Tibial nerve (tissue), 4 donors: ENCODE results near the gene NEK11. TPM values are rescaled to one million over a fixed set of nuclear protein-coding genes. Genes with fewer than 3 reads are reported as not detected.
"Not testable (repeated sequence)": the region's sequence is repeated elsewhere in the genome, so short reads cannot be mapped to it uniquely, and the experiment has no call there.

Experiments used
- DNase-seq, 2 donors: peaks; one replicate each; pipeline ENCODE4 v3.0.0-alpha.2; 2019; ENCODE audit warnings: low spot score in 2 of 2
- H3K27ac ChIP-seq, 4 donors: fragments of 200-600 bp; sonication (generic) in 3 of 4; one replicate each; pipeline ENCODE4 v1.5.1; 2017 to 2019; ENCODE audit warnings: mild to moderate bottlenecking in 1 of 4
- H3K27me3 ChIP-seq, 2 donors: fragments of 200-600 bp; sonication (generic) in 1 of 2; one replicate each; pipeline versions ENCODE4 v1.5.1 to v1.6.0; 2017 to 2019
- H3K36me3 ChIP-seq, 3 donors: fragments of 200-600 bp; sonication (generic); one replicate each; pipeline ENCODE4 v1.5.1; 2018 to 2019
- H3K4me1 ChIP-seq, 4 donors: fragments of 200-600 bp; sonication (generic) in 3 of 4; one replicate each; pipeline ENCODE4 v1.5.1; 2017 to 2019
- H3K4me3 ChIP-seq, 4 donors: fragments of 200-600 bp; sonication (generic) in 3 of 4; one replicate each; pipeline ENCODE4 v1.5.1; 2017 to 2019; ENCODE audit warnings: mild to moderate bottlenecking in 1 of 4, moderate library complexity in 1 of 4
- H3K9me3 ChIP-seq, 4 donors: fragments of 200-600 bp; sonication (generic) in 3 of 4; one replicate each; pipeline ENCODE4 v1.5.1; 2017 to 2019
- EP300 ChIP-seq, 2 donors: sonication (generic); formaldehyde crosslinking; IDR thresholded peaks; one replicate each; pipeline ENCODE4 v1.6.1; 2017; ENCODE audit warnings: antibody characterized with exemption in 2 of 2, mild to moderate bottlenecking in 1 of 2
- POLR2A ChIP-seq, 2 donors: fragments of 450-650 bp; IDR thresholded peaks; one replicate each; pipeline ENCODE4 v1.6.1; 2017; ENCODE audit warnings: antibody characterized with exemption in 2 of 2, mild to moderate bottlenecking in 2 of 2, moderate library complexity in 2 of 2
- WGBS, 2 donors: methylation state at CpG; one replicate each; pipeline ENCODE4 v1.1.5; 2018; 5-methylcytosine and 5-hydroxymethylcytosine counted together
- total RNA-seq, 4 donors: library from RNA; depleted of rRNA; stranded (reverse); fragments of >200 nt; gene quantifications; one replicate each; pipeline ENCODE4 v1.1.0, GENCODE V29; 2016
- TF ChIP-seq, protein P1 (sequence below), 5 experiments: fragments of 200-600 bp in 3 of 5; fragments of 450-650 bp in 2 of 5; sonication (generic) in 3 of 5; IDR thresholded peaks; one replicate each; pipeline ENCODE4 v1.5.1; 2016 to 2019; ENCODE audit warnings: antibody characterized with exemption in 5 of 5, mild to moderate bottlenecking in 3 of 5, moderate library complexity in 2 of 5

NEK11 gene
- total RNA-seq, 4 donors from 2014 or later, result 7.0 to 32.8 (median 15.3) TPM

DNA sequence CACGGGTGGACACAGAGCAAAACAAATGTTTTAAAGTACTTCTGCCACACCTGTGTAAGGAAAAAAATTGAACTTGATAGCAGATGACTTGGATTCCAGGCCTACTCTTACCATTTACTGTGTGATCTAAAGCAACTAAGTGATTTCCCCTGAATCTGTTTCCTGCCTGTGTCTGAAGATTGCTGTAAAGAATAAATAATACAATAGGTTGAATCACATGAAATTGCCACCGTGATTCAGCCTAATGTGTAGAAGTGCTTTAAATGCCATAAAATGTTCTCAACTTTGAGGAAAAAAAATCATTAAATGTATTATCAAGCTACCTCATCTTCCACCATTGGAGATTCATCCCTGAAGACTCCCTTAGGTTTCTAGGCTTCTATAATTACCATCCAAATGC, 327.3 kb downstream of the NEK11 start:
- H3K4me1 ChIP-seq, result no peaks in the 10 kb centered on the region
- no peak for DNase-seq
- H3K9me3 ChIP-seq, result no peaks in the 10 kb centered on the region
- TF ChIP-seq POLR2A (IDR thresholded peaks at IDR 0.05) (no peak), EP300 (IDR thresholded peaks at IDR 0.05) (no peak)
- TF ChIP-seq, protein P1, sequence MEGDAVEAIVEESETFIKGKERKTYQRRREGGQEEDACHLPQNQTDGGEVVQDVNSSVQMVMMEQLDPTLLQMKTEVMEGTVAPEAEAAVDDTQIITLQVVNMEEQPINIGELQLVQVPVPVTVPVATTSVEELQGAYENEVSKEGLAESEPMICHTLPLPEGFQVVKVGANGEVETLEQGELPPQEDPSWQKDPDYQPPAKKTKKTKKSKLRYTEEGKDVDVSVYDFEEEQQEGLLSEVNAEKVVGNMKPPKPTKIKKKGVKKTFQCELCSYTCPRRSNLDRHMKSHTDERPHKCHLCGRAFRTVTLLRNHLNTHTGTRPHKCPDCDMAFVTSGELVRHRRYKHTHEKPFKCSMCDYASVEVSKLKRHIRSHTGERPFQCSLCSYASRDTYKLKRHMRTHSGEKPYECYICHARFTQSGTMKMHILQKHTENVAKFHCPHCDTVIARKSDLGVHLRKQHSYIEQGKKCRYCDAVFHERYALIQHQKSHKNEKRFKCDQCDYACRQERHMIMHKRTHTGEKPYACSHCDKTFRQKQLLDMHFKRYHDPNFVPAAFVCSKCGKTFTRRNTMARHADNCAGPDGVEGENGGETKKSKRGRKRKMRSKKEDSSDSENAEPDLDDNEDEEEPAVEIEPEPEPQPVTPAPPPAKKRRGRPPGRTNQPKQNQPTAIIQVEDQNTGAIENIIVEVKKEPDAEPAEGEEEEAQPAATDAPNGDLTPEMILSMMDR (IDR thresholded peaks at IDR 0.05), result no peak
- H3K27ac ChIP-seq, result no peak overlapping the region
- peaks cover 0 to 6% (median 0%) of the 10 kb centered on the region in 3 donors for H3K36me3 ChIP-seq
- no peaks in the 10 kb centered on the region for H3K27me3 ChIP-seq
- H3K4me3 ChIP-seq, result no peak overlapping the region
- WGBS, 2 donors, result 50 to 60% methylated on average over 2 of the region's 2 CpGs

DNA sequence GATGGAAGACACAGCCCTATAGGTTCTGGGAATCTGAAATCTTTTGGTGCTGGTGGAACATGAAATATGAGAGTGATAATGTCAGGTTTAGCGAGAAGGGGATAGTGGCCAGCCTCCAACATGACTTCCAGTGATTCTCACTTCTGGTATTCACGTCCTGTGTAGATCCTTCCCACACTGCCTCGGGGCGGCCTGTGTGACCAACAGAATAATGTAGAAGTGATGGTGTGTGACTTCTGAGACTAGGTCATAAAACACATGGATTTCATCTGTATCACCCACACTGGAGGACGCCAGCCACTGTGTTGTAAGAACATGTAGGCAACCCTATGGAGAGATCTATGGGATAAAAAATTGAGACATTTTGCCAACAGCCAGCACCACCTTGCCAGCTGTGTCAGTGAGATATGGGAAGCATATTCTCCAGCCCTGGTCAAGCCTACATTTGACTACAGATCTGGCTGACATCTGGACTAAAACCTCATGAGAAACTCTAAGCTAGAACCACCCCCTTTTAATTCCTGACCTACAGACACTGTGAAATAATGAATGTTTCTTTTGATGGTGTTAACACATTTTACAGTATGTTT, 329.4 kb downstream of the NEK11 start:
- WGBS, 2 donors, result 85 to 86% methylated on average over 5 of the region's 5 CpGs
- Histone ChIP-seq H3K9me3 (no peaks in the 10 kb centered on the region), H3K4me1 (no peaks in the 10 kb centered on the region), H3K27me3 (no peaks in the 10 kb centered on the region), H3K36me3 (no peaks in the 10 kb centered on the region), H3K27ac (no peak overlapping the region), H3K4me3 (no peak overlapping the region)
- TF ChIP-seq, protein P1 (IDR thresholded peaks at IDR 0.05), result no peak
- TF ChIP-seq POLR2A (IDR thresholded peaks at IDR 0.05), result no peak
- DNase-seq, result no peak

DNA sequence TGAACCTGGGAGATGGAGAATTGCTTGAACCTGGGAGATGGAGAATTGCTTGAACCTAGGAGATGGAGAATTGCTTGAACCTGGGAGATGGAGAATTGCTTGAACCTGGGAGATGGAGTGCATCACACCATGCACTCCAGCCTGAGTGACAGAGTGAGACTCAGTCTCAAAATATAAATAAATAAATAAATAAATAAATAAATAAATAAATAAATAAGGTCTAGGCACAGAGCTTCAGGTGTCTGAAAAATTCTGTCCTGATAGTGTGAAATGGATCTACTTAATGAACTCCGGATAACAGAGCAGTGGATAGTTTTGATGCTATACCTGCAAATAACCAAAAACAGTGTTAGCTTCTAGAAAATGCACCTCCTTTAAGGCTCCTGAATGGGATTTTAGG, 330.6 kb downstream of the NEK11 start:
- 97 to 100% methylated on average over 1 of the region's 1 CpG for WGBS, 2 donors
- no peaks in the 10 kb centered on the region for H3K36me3 ChIP-seq
- H3K27me3 ChIP-seq, result no peaks in the 10 kb centered on the region
- H3K4me3 ChIP-seq, result no peak overlapping the region
- H3K4me1 ChIP-seq, result peaks cover 0 to 8% (median under 1%) of the 10 kb centered on the region in 4 donors
- H3K9me3 ChIP-seq, result no peaks in the 10 kb centered on the region
- H3K27ac ChIP-seq, result no peak overlapping the region
- no peak for TF ChIP-seq EP300 (IDR thresholded peaks at IDR 0.05)
- TF ChIP-seq, protein P1 (IDR thresholded peaks at IDR 0.05), result no peak
- TF ChIP-seq POLR2A (IDR thresholded peaks at IDR 0.05), result no peak
- DNase-seq, result no peak

DNA sequence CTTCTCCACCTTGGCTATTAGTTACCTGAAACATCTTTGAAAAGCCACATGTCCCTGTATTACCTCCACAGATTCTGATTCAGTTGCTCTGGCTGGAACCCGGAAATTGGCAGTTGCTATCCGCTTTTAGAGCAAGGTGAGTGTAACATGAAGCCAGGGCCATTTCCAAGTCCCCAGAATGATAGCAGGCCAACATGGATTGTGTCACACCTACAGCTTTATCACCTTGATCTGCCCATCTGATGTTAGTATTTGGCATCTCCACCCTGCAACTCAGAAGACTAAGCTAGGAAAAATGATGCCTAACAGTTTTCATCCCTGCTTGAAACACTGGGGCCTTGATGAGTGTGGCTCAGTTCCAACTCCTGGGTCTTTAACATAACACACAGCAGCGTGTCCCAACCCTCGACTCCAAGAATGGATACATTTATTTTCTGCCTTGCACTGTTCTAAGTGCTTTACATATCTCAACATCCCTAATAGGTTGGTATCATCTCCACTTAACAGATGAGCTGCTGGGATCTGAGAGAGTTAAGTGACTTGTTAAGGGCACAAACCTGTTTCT, 333.6 kb downstream of the NEK11 start:
- Histone ChIP-seq H3K27ac (no peak overlapping the region), H3K4me1 (peaks cover 0 to 10% (median 2%) of the 10 kb centered on the region in 4 donors), H3K36me3 (no peaks in the 10 kb centered on the region), H3K27me3 (no peaks in the 10 kb centered on the region), H3K9me3 (no peaks in the 10 kb centered on the region), H3K4me3 (no peak overlapping the region)
- TF ChIP-seq EP300 (IDR thresholded peaks at IDR 0.05) (no peak), POLR2A (IDR thresholded peaks at IDR 0.05) (no peak)
- TF ChIP-seq, protein P1 (IDR thresholded peaks at IDR 0.05), result no peak
- DNase-seq, result no peak
- WGBS, 2 donors, result 71% methylated on average over 4 of the region's 4 CpGs

DNA sequence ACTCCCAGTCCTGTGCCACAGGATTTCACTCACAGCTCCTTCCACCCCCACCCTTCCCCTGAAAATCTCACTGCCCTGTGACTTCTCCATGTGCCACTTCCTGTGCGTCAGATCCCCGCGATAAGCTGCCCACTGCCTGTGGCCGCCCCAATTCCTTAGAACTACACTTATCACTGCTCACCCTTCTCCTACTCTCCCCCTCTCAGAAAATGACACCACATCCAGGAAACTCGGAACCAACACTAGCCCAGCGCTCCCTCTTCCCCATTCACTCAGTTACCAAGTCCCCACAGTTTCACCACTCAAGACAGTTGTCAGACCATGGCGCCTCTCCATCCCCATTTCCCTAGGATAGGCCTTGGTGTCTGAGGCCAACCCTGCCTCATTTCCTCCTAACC, 334.4 kb downstream of the NEK11 start:
- H3K36me3 ChIP-seq, H3K27me3 ChIP-seq, H3K9me3 ChIP-seq: not testable (repeated sequence)
- Histone ChIP-seq H3K4me3 (peak overlapping the region in 3 of 4 donors; percentile 44 to 60 (median 53)), H3K27ac (peak overlapping the region in 3 of 4 donors; percentile 43 to 76 (median 55)), H3K4me1 (peaks cover 0 to 10% (median 2%) of the 10 kb centered on the region in 4 donors)
- WGBS, 2 donors, result 79 to 85% methylated on average over 7 of the region's 7 CpGs
- peak in 1 of 2 donors; percentile 33 for DNase-seq
